GM21786 (cell line): ENCODE measurements around the gene PRDM16.

Experiments used
- ATAC-seq: cut with Tn5 transposase; IDR thresholded peaks from one replicate; pipeline ENCODE4 v1.9.1; 2021; ENCODE audit not compliant: unreplicated experiment

The PRDM16 gene

DNA sequence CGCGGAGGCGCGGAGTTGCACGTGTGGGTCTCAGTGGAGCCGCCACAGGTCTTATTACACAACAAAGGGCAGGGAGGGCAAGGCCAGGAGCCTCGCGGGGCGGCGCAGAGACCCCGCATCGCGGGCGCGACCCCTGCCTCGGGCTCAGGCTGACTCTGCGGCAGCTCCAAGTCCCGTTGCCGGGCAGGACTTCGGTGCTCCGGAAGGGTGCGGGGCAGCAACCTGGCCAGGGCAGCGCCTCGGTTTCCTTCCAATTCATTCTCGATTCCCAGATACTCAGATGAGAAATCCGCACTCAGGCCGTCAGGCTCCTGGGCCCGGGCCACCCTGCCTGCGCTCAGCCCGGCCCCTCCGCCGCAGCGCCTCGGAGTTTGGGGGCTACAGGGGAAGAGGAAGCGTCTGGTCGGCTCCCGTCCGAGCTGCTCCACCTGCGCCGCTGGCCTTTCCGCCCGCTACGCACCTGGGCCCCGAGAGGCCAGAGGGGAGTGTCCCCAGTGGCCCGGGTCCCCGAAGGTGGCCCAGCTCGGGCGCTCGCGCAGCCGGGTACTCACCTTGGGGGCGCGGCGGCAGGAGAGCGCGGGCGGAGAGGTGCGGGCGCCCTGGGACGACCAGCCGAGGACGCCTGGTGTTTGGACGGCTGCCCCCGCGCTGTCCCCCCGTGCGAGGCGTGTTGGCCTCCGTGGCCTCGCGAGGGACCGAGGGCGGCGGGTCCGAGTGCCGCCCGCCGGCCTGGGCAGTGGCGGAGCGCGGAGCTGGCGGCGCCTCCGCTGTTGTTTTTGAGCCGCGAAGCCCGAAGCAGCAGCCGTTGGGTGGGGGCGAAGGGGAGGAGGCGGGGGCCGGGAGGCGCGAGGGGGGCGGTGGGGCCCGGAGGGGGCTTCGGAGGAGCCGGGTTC lies 1.1 kb upstream of the PRDM16 start:
- ATAC-seq: no peak

DNA sequence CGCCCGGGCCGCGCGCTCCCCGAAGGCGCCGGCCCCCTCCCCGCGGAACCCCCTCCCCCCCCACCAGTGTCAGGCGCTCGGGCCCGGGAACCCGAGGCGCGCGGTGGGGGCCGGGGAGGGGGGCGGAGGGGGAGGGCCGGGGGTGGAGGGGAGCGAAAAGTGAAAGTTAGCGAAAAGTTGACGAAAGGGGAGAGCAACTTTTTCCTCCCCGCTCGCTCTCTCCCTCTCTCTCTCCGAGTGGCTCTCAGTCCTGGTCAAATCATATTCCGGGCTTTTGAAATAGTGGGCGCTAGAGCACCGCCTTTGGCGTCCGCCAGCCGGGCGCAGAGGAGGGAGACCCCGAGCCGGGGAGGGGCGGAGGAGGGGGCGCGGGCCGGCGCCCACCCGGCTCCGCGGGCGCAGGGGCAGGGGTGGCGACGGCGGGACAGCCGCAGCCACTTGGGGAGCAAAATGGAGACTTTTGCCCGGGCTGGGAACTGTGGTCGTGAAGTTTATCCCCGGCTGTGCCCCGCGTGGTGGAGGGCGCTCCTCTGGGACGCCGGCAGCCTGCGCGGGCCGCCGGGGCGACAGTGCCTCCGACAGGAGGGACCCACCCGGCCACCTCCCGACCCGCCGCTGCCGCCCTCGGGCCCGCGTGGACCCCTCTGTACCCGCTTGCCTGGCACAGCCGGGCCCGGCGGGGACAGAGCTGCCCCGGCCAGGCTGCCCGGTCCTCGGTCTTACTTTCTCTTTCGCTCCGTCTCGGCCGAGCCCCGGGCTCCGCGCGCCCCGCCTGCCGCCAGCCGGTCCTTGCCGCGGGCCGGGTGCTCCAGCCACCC lies 697 bp downstream of the PRDM16 start:
- no peak for ATAC-seq

DNA sequence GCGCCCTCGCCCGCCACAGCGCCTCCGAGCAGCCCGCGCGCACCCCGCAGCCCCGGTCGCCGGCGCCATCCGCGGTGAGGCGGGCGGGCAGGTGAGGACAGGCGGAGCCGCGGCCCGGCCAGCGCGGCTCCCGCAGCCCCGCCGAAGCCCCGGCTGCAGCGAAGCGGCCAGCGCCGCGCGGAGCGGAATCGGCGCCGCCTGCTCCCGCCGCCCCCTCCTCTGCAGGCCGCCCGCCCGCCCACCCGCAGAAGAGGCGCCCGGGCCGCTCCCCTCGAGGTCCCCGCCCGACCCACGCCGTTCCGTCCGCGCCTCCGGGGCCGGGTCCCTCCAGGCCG lies 1.3 kb downstream of the PRDM16 start:
- ATAC-seq: no peak

DNA sequence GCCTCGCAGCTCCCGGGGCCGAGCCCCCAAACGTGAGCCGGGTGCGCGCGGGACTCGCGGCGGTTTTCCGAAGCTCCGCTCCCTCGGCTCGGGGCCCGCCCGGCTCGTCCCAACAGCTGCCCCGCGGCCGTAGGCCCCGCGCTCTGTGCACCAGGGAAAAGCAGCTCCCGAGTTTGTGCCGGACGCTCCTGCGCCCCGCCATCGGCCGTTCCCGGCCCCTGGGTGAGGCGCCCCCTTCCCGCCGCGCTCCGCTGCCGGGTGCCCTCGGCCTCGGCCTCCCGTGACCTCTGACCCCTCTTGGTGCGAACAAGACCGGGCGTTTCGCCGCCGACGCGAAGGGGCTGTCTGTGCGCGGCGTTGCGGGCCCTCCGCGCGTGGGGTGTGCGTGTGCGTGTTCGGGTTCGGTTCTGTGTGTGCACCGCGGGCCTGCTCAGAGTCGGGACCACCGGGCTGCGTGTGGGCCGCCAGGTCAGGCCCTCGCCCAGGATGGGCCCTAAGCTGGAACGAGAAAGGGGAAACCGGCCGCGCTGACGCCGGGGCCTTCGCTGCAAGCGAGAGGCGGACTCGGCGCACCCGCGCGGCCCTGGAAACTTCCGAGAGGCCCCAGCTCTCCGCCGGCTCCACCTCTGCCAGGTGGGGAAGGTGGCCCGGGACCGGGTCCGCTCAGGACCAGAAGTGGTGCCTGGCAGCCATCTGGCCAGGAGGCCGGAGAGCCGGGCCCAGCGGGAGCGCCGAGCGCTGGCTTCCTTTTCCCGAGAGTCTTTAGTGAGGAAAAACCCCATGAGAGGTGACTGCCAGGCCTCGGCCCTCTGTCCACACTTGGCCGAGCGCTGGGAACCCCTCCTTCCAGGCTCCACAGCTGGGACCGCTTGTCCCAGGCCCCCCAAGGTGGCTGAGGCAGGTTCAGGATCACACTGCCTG lies 1.9 kb downstream of the PRDM16 start:
- ATAC-seq: no peak

DNA sequence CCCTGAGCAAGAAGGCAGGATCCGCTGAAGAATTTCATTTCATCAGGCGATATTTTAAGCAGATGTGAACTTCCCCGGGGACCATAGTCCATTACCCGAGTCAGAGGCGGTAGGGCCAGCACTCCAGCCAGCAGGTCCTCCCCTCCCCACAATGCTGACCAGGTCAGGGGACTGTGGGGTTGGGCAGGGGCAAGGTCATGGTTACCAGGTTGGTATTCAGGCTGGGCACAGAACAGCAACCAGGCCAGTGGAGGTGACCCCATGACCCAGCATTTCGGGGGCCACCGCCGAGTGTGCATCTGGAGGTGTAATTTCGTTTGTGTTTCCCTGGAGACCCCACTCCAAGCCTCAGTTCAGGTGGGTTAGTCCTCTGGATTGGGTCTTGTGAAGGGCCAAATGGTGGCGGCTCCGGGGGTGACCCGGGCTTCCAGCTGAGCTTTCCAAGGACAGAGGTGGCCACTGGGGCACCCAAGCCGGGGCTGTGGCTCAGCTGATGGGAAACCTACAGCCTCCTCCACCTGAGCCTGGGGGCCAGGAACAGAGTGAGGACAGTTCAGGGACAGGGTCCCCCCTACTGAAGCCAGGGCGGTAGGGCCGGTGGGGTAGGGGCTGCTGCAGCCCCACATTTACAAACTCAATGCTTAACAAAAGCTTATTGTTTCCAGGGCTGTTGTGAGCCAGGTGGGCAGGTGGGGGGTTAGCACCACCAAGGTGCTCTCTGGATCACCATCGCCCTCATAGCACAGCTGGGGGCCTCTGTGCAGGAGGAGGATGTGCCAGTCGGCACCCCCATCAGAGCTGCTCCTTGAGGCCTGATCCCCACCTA lies 2.8 kb downstream of the PRDM16 start:
- no peak for ATAC-seq

DNA sequence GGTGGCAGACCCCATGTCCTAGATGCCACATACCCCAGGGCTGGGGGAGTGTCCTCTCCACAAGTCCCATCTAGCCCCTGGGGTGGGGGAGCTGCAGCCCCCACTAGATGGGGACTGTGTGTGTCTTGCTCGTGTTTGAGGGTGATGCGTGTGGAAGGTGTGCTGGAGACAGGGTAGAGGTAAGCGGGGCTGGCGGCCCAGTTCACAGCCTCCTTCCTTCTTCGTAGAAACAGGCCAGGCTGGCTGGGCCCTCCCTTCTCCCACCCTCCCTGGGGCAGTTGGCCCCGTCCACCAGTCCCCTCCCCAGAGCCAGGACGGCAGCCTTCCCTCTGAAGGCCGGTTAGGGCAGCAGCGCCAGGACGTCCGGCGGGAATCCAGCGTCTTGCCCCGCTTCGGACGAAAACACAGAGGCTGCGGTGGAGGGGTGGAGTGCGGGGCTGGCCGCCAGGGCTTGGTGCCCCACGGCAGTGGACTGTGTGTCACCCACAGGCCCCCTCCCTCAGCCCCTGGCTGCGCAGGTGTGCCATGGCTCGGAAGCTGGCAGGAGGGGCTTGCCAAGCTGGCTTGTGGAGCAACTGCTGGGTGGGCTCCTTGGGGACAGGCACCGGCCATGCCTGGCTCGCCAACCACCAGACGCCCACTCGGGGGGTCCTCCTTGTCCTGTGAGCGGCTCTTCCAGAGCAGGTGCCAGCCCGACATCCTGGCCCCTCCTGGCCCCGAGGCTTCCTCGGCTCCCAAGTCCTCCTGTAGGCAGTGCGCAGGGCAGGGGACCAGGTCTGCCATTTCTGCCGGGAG lies 3.6 kb downstream of the PRDM16 start:
- ATAC-seq: no peak

DNA sequence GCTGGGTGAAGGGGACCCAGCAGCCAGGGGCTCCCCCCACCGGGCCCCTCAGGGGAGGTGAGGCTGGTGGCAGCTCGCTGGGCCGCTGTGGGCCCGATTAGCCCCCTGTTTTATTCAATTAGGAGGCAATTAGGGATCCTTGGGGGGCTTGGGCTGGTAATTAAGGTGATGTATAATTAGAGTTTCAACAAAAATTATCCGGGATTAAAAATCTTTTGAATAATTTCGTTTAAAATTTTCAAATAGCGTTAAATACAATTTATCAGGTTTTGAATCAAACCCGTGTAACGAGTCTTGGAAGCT lies 4.1 kb downstream of the PRDM16 start:
- ATAC-seq: no peak

DNA sequence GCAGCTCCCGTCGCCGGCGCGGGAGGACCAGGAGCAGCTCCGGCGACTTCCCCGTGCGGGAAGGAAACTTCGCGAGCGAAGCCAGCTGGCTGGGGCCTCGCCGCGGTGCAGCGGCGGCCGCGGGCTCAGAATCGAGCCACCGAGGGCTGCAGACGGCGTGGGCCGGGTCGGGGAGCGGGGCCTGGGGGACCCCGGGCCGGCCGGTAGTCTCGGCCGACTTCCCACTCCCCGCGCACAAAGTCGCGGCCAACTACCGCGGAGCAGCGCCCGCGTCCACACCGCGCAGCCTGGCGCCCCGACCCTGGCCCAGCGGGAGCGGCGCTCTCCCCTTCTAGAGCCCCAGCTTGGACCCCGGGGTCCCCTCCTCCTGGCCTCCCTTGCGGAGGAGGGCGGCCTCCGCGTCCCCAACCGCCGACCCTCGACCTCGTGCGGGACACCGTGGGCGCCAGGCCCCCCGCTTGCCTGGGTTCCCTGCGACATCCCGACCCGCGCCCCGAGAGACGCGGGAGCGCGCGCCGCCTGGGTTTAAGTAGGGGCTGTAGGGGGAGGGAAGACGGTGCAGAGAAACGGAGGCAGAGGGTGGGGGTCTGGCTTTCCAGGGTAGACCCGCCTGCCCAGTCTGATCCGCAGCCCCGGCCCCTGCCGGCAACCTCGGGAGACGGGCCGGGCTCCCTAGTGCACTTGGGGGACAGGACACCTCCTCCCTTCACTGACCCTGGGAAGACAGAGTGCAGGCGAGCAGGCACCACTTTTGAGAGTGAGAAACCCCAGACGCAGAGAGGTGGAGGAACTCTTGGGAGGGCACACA lies 4.7 kb downstream of the PRDM16 start:
- ATAC-seq: no peak

DNA sequence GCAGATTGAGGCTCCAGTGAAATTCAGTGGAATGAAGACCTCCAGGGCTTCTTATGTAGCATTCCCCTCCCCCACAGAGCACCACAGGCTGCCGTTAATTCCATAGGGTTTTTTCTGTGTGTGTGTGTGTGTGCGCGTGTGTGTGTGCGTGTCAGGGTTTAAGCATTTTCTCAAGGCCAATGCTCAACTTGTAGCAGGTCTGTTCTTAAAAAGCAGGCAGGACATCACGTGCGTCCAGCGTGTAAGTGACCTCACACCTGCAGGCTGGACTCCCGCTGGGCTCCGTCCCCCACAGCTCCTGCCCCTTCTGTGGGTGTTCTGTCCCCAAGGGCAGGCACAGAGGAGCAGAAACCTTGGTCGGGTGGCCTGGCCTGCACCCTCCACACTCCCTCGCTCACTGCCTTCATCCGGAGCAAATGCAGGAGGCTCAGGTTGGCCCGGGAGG lies 5.3 kb downstream of the PRDM16 start:
- no peak for ATAC-seq

DNA sequence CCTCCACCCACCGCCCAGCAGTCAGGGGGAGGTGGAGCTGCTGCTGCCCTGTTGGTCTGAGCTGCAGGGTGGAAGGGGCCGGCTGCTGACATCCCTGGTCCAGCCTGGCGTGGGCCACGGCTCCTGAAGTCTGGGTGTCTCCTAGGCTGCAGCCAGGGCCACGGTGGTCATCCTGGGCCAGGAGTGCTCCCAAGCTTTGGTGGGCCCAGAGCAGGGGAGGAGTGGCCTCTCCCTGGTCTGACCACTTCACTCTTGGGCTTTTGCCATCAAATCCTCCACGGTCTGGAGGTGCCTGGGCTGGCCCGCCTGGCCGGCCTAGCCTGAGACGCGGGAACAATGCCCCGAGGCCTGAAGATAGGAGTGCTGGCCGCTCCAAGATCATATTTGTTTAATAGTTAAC lies 5.8 kb downstream of the PRDM16 start:
- ATAC-seq: no peak

DNA sequence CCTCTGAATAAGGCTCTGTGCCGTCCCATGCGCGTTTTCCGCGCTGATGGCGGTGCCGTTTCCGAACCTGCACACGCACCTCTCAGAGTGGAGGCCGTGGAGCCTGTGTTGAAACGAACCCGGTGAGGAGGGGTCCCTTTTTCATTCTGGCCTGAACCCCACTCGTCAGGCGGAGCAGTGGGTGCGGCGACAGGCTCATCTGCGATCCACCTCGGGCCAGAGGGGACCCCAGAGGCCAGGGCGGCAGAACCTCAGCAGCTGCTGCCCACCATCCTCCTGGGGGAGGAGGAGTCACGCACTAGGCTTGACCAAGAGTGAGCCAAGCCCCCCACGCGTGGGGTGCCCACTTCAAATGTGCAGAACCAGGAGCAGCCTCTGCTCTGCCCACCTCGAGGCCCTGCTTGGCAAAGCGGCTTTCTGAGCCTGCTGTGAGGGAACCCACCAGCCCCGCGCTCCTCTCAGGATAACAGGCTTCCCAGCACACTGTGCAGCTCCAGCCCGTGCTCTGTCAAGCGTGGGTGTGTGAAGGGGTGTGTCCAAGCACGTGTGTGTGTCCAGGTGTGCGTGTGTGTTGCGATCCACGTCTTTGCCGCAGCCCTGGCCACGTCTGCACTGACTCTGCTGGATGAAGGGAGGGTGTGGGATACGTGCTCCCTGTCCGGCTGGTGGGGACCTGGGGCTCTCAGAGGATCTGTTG lies 6.8 kb downstream of the PRDM16 start:
- no peak for ATAC-seq

DNA sequence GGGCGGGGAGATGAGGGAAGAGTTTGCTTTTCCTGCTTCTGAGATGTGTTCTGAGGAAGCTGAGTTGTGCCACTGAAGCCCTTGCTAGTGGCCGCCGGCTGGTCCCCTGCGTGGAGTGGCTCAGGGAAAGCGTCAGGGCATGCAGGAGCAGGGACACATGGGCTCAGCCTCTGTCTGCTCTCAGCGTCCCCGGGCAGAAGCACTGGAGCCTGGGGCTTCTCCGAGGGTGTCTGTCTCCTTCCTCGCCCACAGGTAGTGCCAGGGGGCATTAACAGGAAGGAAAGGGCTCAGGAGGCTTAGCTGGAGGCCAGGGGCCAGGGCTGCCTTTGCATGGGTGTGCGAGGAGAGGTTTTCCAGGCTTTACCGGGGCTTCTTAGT lies 7.3 kb downstream of the PRDM16 start:
- no peak for ATAC-seq

DNA sequence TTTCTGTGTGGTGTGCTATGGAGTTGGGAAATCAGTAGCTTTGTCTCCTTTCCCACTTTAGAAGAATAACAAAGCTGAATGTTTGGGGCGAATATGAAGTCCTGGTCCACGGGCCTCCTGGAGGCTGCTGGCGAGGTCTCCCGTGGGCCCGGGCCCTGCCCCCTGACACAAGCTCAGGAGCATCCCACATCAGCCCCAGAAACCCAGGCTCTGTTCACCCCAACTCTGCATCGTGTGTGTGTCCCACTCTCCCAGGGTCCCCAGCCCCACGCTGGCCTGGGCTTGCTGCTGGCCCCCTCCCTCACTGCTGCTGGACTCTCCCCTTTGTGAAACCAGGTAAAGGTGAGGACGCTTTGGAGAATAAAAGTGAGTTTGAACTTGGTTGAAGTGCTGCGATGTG lies 8.1 kb downstream of the PRDM16 start:
- ATAC-seq: no peak

DNA sequence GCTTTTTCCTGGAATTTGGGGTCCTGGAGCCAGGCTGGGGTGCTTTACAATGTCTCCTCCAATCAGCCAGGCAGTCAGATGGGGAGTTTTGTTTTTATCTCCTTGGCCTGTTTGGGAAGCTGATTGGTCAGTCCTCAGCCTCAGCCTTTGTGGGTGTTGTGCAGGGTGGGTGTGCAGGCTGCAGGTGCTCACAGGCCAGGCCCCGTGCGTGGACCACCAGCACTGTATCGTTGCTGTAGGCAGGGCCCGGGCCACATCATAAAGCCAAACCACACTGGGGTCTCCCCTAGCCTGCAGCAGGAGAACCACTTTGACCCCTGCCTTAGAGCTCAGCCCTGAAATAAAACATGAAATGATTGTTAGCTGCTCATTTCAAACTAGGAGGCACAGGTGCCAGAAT lies 8.6 kb downstream of the PRDM16 start:
- ATAC-seq: no peak

DNA sequence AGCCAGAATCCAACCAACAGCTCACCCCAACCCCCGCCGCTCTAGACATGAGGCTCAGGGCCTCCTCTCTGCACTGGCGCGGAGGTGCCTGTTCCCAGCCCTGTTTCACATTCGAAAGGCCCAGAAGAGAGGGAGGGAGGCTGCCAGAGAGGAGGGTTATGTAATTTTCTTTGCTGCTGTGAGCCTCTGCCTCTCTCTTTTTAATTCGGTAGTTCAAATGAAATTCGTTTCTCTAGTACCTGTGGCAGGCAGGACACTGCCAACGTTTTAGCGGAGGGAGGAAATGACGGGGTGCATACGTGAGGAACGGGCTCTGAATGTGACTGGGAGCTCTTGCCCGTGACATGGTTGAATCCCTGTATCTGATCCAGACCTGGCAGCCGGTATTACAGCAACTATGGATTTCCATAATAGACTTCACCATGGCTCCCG lies 9.4 kb downstream of the PRDM16 start:
- ATAC-seq: no peak

DNA sequence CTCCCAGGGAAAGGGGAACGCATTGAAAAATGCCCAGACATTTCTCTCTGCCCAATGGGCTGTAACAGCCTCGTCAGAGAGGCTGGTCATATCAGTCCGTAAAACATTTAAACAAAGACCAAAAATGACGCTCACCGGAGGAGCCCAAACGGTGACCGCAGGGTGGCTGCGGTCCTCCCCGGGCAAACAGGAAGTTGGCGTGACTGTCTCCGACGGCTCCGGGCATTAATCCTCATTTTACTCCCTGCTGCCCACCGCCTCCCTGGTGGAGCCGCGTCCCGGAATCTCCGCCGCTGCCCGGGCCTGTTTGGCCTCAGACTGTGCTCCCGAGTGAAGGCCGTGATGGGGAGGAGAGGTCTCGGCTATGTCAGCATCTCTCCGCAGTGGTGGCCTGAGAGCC lies 9.9 kb downstream of the PRDM16 start:
- no peak for ATAC-seq

DNA sequence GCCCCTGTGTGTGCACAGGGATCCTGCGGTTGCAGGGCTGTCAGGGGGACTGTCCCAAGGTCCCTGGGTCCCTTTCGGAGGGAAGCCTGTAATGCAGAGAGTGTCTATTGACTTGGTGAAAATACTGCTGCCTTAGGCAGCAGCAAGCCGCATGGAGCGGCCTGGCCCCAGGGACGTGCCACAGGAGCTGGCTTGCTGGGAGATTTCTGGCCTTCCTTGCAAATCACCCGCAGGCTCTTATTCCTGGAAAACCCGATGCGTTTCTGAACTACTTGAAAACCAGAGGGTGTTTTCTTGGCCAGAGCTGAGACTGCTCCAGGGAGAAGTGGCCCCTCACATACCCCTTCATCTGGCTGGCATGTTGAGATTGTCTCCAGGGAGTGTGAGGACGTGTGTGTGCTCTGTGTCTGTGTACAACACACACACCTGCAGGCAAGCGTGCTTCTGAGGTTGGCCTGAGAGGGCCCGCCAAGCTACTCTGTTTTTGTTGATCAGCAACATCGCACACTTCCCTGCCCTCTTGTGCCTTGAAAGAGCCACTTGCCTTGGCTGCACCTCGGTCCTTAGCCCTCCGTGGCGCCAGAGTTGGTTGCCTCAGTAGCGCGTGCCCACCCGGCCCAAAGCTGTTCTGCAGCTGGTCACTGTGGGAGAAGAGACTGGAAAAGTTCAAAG lies 10.5 kb downstream of the PRDM16 start:
- no peak for ATAC-seq
